ENCODE measurements around the gene EBLN1.

GRCh38 chr10:22218448-22218847 is 633 bp upstream of the EBLN1 start:
- TF ChIP-seq SIN3A (IDR thresholded peaks at IDR 0.05; ENCODE audit: borderline replicate concordance, insufficient read depth, low read length) (no peak), POLR2AphosphoS5 (IDR thresholded peaks at IDR 0.05; ENCODE audit: low read depth, low read length) (no peak)

Measured in PFSK-1 (cell line).